Activated CD4-positive, alpha-beta T cell treated with anti-CD3 and anti-CD28 coated beads, Interleukin-2, amount 50 U/mL, for 16 hours (primary cell): Measurements from ENCODE around the gene RNF150.
"Not testable (repeated sequence)": the region's sequence is repeated elsewhere in the genome, so short reads cannot be mapped to it uniquely, and the experiment has no call there.

ENCODE experiments used
- DNase-seq: peaks from one replicate; pipeline ENCODE4 v3.0.0-alpha.2; 2020

The RNF150 gene

GRCh38 chr4:140857111-140857510 is 276.2 kb downstream of the RNF150 start:
- DNase-seq, result no peak

GRCh38 chr4:140856621-140857062 is 276.6 kb downstream of the RNF150 start:
- DNase-seq, result no peak

GRCh38 chr4:140854168-140854567 is 279.1 kb downstream of the RNF150 start:
- DNase-seq, result no peak

- no peak for DNase-seq
Observed at GRCh38 chr4:140851804-140852203, 281.5 kb downstream of the RNF150 start.

- DNase-seq, result peak; percentile 46
Observed at GRCh38 chr4:140851032-140851636, 282.1 kb downstream of the RNF150 start.

- DNase-seq, result no peak
Observed at GRCh38 chr4:140849526-140849925, 283.7 kb downstream of the RNF150 start.

- no peak for DNase-seq
Observed at GRCh38 chr4:140846736-140847135, 286.5 kb downstream of the RNF150 start.

GRCh38 chr4:140844061-140844460 is 289.2 kb downstream of the RNF150 start:
- no peak for DNase-seq

- no peak for DNase-seq
Observed at GRCh38 chr4:140841186-140841585, 292.1 kb downstream of the RNF150 start.

GRCh38 chr4:140839888-140840790 is 293.1 kb downstream of the RNF150 start:
- DNase-seq, result no peak

- no peak for DNase-seq
Observed at GRCh38 chr4:140839406-140839805, 293.9 kb downstream of the RNF150 start.

GRCh38 chr4:140837736-140838135 is 295.5 kb downstream of the RNF150 start:
- DNase-seq, result no peak

GRCh38 chr4:140834839-140835495 is 298.3 kb downstream of the RNF150 start:
- no peak for DNase-seq

GRCh38 chr4:140833280-140833679 is 300.0 kb downstream of the RNF150 start:
- no peak for DNase-seq

GRCh38 chr4:140829825-140830224 is 303.4 kb downstream of the RNF150 start:
- no peak for DNase-seq

GRCh38 chr4:140826701-140827027 is 306.6 kb downstream of the RNF150 start:
- DNase-seq, result no peak

GRCh38 chr4:140820520-140820919 is 312.7 kb downstream of the RNF150 start:
- DNase-seq, result not testable (repeated sequence)

GRCh38 chr4:140819610-140820009 is 313.7 kb downstream of the RNF150 start:
- no peak for DNase-seq

GRCh38 chr4:140818433-140818832 is 314.8 kb downstream of the RNF150 start:
- no peak for DNase-seq

- DNase-seq, result no peak
Observed at GRCh38 chr4:140816806-140817510, 316.3 kb downstream of the RNF150 start.

GRCh38 chr4:140813804-140814203 is 319.5 kb downstream of the RNF150 start:
- no peak for DNase-seq

GRCh38 chr4:140812916-140813315 is 320.4 kb downstream of the RNF150 start:
- no peak for DNase-seq

GRCh38 chr4:140811429-140811828 is 321.8 kb downstream of the RNF150 start:
- DNase-seq, result no peak
